ENCODE results near the gene SH3GL3. TPM values are rescaled to one million over a fixed set of nuclear protein-coding genes. Genes with fewer than 3 reads are reported as not detected.
A peak's percentile ranks its signal among the peaks of the same experiment; 100 is the strongest.

SH3GL3 gene
- total RNA-seq, 1 donor from 2014 or later, result 3.3 TPM

- ATAC-seq, result no peak
These were observed 184.4 kb downstream of the SH3GL3 start for GRCh38 chr15:83631534-83631933.

DNA sequence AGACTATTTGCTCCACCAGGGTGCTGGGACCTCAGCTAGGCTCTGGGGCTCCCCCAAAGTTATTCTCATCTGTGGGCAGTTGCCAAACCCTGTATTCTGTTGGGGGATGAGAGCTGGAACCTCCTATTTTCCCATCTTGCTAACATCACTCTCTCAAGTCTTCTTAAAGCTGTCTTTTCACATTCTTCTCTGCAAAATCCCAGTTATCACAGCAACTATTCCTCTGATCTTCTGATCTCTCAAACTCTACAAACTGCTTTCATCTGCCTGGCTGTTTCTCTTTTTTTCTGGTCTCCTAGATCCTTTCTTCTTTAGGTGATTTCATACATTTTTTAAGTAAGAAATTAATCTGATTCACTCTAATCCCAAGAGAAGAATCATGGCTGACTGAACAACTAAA is 196.1 kb downstream of the SH3GL3 start:
- ATAC-seq, result no peak

GRCh38 chr15:83644439-83644838 is 197.3 kb downstream of the SH3GL3 start:
- no peak for ATAC-seq

GRCh38 chr15:83650831-83651230 is 203.7 kb downstream of the SH3GL3 start:
- no peak for ATAC-seq

DNA sequence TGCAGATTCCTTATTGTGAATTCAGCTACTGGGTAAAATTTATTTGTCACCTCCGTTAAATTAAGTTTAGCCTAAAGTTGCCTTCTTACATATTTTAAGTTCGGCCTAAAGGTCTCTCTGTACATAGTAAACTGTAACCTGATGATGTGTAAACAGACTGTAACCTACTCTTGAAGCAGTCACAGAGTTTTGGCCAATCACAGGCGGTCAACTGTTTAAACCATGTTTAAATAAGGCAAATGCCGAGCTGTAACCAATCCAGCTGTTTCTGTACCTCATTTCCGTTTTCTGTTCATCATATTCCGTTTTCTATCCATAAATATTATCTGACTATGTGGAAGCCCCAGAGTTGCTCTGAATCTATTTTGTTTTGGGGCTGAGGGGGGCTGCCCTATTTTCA is 204.4 kb downstream of the SH3GL3 start:
- ATAC-seq, result no peak

DNA sequence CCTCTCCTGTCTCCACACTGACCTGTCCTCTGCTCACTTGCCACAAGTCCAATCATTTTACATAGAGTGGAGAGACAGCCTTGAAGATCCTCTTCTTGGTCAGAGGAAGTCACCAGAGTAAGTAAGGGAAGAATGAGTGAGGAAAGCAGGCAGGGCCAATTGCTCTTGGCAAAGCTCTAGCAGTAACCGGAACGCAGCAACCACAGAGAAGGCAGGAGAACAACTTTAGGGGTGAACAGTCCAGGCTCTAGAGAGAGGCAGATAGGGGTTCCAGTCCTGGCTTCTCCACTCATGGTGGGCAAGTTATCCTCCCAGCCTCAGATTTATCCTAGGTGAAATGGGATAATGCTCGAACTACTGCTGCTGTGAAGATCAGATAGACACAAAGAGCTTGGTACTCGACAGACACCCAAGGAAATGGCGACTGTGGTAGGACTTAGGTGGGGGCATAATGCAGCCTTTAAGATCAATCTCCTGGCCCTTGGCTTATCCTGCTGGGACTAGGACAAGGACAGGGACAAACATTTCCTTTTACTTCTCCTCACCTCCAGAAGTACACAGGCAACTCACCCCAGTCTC is 205.6 kb downstream of the SH3GL3 start:
- no peak for ATAC-seq

DNA sequence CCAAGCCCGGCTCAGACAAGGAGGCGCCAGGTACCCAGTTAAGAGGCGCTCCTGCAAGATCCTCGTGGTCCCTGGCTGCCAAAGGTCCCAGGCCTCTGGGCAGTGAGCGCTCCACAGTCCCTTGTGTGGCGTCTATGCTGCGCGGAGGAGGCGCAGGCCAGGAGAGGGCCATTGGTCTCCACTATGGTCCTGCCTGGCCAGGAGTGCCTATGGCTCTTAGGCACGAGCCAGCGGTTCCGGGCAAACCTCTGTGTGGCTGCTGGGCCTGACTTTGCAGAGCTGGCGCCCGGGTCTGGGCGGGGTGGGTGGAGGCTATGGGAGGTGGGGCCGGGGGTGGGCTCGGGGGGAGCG is 206.1 kb downstream of the SH3GL3 start:
- ATAC-seq, result peak; percentile 17

DNA sequence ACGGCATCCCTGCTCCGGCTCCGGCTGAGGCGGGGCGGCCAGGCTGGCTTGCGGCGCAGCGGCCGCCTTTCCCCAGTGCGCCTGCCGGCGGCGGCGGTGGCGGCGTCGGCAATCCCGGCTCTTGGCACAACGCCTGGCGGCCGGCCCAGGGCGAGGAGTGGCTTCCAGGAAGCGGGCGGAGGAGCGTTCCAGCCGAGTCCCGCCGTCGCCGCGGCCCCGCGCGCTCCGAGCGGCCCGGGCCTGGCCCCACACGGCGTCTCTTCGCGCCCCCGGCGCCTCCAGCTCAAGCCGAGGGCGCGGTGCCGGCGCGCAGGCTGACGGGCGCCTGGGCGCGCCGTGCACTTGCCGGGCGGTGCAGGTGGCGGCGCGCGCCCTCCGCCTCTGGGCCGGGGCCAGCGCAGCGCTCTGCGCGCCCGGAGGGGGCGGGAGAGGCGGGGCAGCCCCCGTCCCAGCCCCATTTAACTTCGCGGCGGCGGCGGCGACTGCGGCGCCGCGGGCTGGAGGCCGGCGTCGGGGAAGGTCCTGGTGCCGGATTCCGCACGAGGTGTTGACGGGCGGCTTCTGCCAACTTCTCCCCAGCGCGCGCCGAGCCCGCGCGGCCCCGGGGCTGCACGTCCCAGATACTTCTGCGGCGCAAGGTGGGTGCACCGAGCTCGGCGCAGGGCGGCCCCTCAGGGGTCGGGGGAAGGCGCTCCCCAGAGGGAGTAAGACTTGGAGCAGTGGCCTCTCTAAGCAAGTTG is 206.7 kb downstream of the SH3GL3 start, which contains the start of gene ADAMTSL3:
Gene ADAMTSL3 (plus strand): TSS at position 485 of the 740 bp plus-strand sequence. CDS start 1,639 bp downstream, outside the sequence.
- peak; percentile 82 for ATAC-seq

- ATAC-seq, result peak; percentile 44
These were observed 207.5 kb downstream of the SH3GL3 start for GRCh38 chr15:83654379-83655236.

GRCh38 chr15:83655237-83655616 is 208.1 kb downstream of the SH3GL3 start:
- ATAC-seq, result no peak

- no peak for ATAC-seq
These were observed 209.1 kb downstream of the SH3GL3 start for GRCh38 chr15:83656192-83656591.

- ATAC-seq, result no peak
These were observed 209.9 kb downstream of the SH3GL3 start for GRCh38 chr15:83656943-83657528.

- ATAC-seq, result no peak
These were observed 210.4 kb downstream of the SH3GL3 start for GRCh38 chr15:83657549-83657948.

DNA sequence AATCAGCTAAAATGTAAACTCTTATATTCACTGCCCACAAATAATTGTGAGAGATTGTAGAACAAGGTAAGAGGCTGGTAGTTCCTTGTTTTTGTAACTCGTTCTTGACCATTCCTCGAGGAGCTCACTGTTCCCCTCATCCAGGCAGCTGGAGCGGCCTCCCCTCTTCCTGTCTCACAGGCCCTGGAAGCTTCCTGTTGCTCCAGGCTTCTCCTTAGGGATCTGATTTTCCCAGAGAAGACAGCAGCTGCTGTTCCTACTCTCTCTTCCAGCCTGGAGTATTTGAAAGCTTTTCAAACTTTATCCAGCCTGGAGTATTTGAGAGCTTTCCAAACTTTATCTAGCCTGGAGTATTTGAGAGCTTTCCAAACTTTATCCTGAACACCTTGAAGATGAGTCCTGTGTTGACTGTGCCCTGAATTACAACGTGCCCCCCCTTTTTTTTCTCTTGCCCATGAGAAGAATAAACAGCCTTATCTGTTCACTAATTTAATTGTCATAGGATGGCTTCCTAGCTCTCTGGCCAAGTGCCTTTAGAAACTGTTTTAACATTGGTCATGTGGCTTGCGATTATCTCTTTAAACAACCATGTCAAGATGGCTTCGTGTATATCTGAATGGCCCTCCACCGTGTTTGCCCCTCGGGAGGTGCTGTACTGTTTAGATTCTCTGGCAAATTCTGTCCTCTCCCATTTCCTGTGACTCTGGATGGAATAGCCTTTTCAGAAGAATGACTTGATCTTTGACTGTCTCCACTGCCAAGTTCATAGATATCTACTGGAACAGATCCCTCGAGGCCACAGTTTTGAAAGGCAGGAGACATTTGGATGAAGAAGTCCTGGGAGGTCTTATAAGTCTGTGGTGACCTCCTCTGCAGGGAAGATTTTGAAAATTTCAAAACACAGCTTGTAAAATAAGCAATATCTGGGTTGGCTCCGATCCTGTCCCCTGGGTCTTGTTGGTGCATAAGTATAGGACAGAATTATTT is 211.6 kb downstream of the SH3GL3 start:
- ATAC-seq, result no peak

DNA sequence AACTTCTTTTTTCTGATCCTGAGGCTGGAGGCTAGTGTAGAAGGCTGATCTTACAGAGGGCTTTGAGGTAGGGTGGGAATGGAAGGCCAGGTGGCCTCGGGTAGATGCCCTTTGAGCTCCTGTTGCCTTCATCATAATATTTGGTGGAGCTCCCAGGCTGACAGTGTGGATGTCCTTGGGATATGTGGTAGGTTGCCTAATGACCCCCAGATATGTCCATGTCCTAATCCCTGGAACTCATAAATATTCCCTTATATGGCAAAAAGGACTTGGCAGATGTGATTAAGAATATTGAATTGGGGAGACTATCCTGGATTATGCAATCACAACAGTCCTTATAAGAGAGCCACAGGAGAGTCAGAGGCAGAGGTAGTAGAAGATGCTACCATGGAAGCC is 212.3 kb downstream of the SH3GL3 start:
- ATAC-seq, result no peak

GRCh38 chr15:83665480-83665879 is 218.3 kb downstream of the SH3GL3 start:
- ATAC-seq, result no peak

Other genes with a start within 250 kb of the SH3GL3 start
- gene HDGFL3, start 239.5 kb upstream of the SH3GL3 start, total RNA-seq, result 19.1 TPM
- 39.6 TPM for gene BNC1, start 162.7 kb upstream of the SH3GL3 start, total RNA-seq
- 1.4 TPM for gene ADAMTSL3, start 206.8 kb downstream of the SH3GL3 start, total RNA-seq